GM19035 (cell line): ENCODE results near the gene ZNF831.

Experiments used
- ATAC-seq: cut with Tn5 transposase; IDR thresholded peaks from one replicate; pipeline ENCODE4 v1.9.1; 2021; ENCODE audit not compliant: unreplicated experiment

ZNF831 gene

DNA sequence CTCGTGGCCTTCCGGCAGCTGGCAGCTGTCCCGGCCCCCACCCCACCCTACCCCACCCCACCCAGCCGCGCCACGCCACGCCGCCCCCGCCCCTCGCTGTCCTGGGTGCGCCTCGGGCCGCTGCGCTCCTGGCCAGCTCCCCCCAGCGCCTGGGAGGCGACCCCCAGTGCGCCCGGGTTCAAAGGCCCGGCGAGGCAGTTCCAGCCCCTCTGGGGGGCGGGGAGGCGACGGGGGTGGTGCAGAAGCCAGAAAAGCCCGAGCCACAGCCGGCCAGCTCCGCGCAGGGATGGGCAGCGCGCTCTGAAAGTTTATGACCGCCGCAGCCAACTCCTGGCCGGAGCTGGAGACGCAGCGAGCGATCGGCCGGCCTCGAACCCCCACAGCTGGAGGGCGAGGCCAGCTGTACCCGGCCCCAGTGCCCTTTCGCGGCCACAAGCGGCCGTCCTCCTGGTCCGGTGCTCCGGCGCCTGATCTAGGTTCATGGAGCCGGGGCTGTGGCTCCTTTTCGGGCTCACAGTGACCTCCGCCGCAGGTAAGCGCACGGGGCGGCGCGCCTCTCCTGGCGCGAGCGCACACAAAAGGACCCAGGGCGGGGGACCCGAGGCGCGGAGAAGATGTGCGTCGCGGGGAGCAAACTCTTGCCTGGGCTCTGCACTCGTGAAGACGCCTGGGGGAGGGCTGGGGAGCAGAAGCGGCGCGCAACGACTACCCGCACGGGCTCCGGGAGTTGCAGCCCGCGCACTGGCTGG is 136.9 kb downstream of the ZNF831 start, which contains the start of gene EDN3:
EDN3 (plus strand) TSS at position 279 of the 749 bp plus-strand sequence; CDS start at position 481, 202 bp downstream.
- no peak for ATAC-seq

DNA sequence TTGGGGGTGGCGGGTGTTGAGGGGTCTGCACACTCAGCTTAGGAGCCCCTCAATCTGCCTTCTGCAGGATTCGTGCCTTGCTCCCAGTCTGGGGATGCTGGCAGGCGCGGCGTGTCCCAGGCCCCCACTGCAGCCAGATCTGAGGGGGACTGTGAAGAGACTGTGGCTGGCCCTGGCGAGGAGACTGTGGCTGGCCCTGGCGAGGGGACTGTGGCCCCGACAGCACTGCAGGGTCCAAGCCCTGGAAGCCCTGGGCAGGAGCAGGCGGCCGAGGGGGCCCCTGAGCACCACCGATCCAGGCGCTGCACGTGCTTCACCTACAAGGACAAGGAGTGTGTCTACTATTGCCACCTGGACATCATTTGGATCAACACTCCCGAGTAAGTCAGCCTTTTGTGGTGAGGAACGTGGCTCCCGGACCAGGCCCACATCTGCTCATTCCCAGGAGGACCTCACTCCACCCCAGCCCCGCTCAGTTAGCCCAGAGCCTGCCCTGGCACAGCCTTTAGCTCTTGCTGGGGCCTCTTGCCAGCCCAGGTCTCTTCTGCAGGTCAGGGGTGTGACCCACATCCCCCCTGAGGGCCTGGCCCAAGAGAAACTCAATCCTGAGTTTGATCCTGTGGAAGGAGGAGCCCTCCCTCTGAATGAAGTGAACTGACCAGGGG is 137.9 kb downstream of the ZNF831 start:
- no peak for ATAC-seq

DNA sequence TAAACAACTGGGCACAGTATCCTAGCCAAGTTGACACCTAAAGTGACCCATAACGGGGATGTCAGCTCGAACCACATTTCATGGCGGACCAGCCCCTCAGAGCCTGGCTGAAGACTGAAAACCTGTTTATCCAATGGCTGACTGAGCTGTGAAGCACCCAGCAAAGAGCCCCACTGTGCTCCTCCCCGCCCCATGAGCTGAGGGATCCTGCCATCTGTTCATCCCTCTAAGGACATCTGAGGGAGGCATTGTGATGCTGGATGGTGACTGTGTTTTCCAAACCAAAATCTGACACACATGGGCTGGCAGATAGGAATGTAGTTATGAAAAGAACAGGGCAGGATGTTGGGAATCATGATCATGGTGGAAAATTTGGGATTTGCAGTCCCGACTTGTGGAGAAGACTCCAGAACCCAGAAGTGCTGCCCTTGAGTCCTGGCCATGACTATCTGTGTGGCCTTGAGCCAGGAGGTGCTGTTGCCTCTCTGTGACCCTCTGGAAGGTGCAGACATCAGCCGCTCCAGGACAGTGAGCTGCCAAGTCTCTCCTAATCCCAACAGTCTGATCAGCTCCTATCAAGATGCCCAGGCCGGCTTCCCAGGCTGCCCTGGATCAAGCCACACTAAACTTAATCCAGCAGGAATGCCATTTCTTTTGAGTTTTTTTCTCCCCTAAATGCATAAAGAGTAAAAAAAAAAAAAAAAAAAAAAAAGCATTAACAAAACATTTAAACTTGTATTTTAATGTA is 142.5 kb downstream of the ZNF831 start:
- ATAC-seq, result no peak

DNA sequence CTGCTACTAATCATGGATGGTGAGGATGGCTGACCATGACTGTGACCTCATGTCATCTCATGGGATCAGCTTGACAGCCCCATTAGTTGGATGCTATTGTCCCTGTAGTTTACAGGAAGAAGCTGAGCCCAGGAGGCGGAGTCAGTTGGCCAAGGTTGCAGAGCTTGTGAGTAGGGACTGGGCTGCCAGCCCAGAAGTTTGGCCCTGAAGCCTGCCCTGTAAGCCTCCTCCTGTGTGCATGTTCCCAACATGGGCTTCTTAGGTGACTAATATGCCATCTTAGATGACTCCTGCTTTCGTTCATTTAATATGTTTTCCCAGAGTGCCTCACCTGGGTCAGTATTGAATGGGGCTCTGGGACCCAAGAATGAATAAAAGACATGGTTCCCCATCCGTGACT is 143.6 kb downstream of the ZNF831 start:
- no peak for ATAC-seq
